Thyroid gland (tissue), 4 donors: Measurements from ENCODE around the gene FRAS1.

Source experiments
- POLR2A ChIP-seq, 2 donors: fragments of 450-650 bp; IDR thresholded peaks; one replicate each; pipeline ENCODE4 v1.6.1; 2017; ENCODE audit warnings: antibody characterized with exemption in 2 of 2, mild to moderate bottlenecking in 2 of 2, moderate library complexity in 1 of 2
- TF ChIP-seq, protein P1 (sequence below), 6 experiments: fragments of 200-600 bp in 3 of 6; fragments of 450-650 bp in 3 of 6; sonication (generic) in 3 of 6; IDR thresholded peaks; one replicate each; pipeline ENCODE4 v1.5.1; 2016 to 2019; ENCODE audit warnings: antibody characterized with exemption in 6 of 6, mild to moderate bottlenecking in 2 of 6, inconsistent platforms in 1 of 6, moderate library complexity in 1 of 6

- TF ChIP-seq, protein P1, sequence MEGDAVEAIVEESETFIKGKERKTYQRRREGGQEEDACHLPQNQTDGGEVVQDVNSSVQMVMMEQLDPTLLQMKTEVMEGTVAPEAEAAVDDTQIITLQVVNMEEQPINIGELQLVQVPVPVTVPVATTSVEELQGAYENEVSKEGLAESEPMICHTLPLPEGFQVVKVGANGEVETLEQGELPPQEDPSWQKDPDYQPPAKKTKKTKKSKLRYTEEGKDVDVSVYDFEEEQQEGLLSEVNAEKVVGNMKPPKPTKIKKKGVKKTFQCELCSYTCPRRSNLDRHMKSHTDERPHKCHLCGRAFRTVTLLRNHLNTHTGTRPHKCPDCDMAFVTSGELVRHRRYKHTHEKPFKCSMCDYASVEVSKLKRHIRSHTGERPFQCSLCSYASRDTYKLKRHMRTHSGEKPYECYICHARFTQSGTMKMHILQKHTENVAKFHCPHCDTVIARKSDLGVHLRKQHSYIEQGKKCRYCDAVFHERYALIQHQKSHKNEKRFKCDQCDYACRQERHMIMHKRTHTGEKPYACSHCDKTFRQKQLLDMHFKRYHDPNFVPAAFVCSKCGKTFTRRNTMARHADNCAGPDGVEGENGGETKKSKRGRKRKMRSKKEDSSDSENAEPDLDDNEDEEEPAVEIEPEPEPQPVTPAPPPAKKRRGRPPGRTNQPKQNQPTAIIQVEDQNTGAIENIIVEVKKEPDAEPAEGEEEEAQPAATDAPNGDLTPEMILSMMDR (IDR thresholded peaks at IDR 0.05): no peak
- no peak for TF ChIP-seq POLR2A (IDR thresholded peaks at IDR 0.05)
These were observed 280.3 kb downstream of the FRAS1 start for GRCh38 chr4:78337244-78338020.
